RWPE1 (cell line): ENCODE measurements around the gene AKAP13.

Source experiments
- CTCF ChIA-PET: fragments of 350-600 bp; sonication (Branson Sonifier 250); formaldehyde crosslinking; extraction: SDS; loops from one replicate; lab custom pipeline; 2021; lab: Yijun Ruan, JAX
- POLR2A ChIA-PET: fragments of 400-600 bp; formaldehyde crosslinking; extraction: SDS; loops from one replicate; lab custom pipeline; 2020; ENCODE audit warnings: antibody characterized with exemption; ENCODE audit not compliant: low non-redundant PET; lab: Yijun Ruan, JAX
- DNase-seq: peaks from one replicate; pipeline ENCODE4 v3.0.0; 2012; ENCODE audit warnings: low spot score
- H3K27ac ChIP-seq: fragments of 450-650 bp; 2 replicates; pipeline ENCODE4 v1.5.1; 2017
- TF ChIP-seq, protein P1 (sequence below): fragments of 450-650 bp; conservative IDR thresholded peaks from 2 replicates; pipeline ENCODE4 v1.5.1; 2017; ENCODE audit warnings: low read depth, mild to moderate bottlenecking

AKAP13 gene

DNA sequence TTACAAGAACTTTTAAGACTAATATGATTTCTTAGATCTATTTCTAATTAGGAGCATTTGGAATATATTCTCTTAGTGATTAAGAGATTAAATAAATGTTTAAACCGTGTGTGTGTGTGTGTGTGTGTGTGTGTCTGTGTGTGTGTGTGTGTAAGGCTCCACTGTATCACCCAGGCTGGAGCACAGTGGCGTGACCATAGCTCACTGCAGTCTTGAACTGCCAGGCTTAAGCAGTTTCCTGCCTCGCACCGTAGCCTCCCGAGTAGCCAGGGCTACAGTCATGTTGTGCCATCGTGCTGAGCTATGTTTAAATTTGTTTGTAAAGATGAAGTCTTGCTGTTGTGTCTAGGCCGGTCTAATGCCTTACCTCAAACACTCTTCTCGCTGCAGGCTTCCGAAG, 305.0 kb downstream of the AKAP13 start:
- TF ChIP-seq, protein P1, sequence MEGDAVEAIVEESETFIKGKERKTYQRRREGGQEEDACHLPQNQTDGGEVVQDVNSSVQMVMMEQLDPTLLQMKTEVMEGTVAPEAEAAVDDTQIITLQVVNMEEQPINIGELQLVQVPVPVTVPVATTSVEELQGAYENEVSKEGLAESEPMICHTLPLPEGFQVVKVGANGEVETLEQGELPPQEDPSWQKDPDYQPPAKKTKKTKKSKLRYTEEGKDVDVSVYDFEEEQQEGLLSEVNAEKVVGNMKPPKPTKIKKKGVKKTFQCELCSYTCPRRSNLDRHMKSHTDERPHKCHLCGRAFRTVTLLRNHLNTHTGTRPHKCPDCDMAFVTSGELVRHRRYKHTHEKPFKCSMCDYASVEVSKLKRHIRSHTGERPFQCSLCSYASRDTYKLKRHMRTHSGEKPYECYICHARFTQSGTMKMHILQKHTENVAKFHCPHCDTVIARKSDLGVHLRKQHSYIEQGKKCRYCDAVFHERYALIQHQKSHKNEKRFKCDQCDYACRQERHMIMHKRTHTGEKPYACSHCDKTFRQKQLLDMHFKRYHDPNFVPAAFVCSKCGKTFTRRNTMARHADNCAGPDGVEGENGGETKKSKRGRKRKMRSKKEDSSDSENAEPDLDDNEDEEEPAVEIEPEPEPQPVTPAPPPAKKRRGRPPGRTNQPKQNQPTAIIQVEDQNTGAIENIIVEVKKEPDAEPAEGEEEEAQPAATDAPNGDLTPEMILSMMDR: no peak
- ChIA-PET CTCF (no interaction called here), POLR2A (no interaction called here)
- no peak overlapping the region for H3K27ac ChIP-seq
- no peak for DNase-seq

DNA sequence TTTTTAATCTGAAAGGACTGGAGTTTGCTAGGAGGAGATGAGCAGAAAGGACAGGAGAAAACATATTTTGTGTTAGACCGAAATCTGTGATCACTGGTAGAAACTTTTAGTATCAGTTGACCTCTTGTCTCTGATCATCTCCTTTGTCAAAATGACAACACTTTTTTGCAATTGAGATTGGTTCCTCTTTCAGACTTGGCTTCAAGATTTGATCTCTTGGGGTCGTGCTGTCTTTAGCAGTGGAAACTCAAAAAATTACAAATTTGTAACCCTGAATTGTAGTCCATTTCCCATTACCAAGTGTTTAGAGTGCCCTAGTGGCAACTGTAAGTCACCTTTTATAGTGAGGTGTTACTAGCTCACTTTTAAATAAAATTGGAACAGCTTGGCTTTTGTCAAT, 306.9 kb downstream of the AKAP13 start:
- no peak overlapping the region for H3K27ac ChIP-seq
- CTCF ChIA-PET: no interaction called here
- POLR2A ChIA-PET: interaction anchor here (0.6 kb wide), 1 partner anchor 50 kb away, joined by 4 read pairs; no protein-coding TSS in a partner anchor
- TF ChIP-seq, protein P1: no peak
- no peak for DNase-seq

DNA sequence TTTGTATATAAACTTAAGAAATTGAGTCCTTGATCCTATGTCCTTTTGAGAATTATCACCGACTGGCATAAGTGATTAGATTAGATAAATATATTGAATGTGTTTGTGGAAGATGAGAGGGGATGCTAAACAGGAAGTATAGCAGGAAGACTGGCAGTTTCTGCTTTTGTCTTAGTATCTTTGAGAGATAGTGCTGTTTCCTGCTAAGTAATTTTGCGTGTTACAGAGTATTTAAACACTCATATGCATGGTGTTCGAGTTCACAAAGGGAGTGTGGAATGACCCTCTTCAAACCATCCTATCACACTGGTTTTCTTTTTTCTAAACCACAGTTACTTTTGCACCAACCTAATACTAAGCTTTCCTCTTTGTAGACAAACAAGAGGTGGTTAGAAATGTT, 308.3 kb downstream of the AKAP13 start:
- POLR2A ChIA-PET: no interaction called here
- CTCF ChIA-PET: interaction anchor here (0.6 kb wide), 1 partner anchor 170 kb away, joined by 3 read pairs; no protein-coding TSS in a partner anchor
- no peak for DNase-seq
- TF ChIP-seq, protein P1: no peak
- H3K27ac ChIP-seq: no peak overlapping the region

DNA sequence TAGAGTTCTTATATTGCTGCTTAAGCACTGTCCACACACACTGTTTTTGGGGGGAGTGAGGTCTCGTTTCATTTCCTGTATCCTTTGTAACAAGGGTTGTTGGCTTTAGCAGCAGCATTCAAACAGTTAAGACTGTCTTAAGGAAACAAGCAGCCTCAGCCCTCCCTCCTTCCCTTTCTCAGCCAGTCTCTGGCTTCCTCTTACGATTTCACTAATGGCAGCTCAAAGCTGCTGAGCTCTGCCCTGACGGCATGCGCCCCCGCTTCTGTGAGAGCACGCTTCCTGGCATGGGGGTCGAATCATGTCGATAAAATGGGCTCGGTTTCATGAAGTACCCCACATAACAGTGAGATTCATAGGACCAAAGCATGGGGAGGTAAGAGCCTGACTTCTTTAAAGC, 309.3 kb downstream of the AKAP13 start:
- TF ChIP-seq, protein P1: no peak
- ChIA-PET CTCF (interaction anchor here (0.7 kb wide), 1 partner anchor 515 kb away, joined by 3 read pairs; no protein-coding TSS in a partner anchor), POLR2A (no interaction called here)
- no peak overlapping the region for H3K27ac ChIP-seq
- DNase-seq: no peak

DNA sequence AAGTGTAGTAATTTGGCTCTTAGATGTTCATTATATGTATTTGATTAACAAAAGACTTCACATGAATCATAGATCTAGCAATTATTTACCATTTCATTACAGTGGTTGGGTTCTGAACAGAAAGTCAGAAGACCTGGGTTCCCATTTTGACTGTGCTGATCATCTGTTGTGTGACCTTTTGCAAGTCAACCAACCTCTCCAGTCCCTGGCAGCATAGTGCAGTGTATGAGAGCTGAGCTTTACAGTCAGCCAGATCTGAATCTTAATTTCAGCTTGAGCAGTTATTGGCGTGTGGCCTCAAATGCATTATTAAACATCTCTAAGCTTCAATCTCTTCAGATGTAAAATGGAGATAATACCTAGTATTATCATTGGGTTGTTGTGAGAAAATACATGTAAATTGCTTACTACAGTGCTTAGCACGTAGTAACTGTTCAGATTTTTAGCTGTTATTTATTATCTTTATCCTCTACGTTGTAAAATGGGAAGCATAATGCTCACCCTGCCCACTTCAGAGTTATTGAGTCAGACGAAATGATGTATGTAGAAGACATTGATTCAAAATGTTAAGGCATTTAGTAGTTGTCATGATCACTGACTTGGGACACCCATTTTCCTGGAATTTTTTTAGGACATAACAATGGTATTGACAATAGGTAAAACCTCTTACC, 310.3 kb downstream of the AKAP13 start:
- DNase-seq: no peak
- TF ChIP-seq, protein P1: no peak
- POLR2A ChIA-PET: no interaction called here
- H3K27ac ChIP-seq: no peak overlapping the region
- CTCF ChIA-PET: no interaction called here

DNA sequence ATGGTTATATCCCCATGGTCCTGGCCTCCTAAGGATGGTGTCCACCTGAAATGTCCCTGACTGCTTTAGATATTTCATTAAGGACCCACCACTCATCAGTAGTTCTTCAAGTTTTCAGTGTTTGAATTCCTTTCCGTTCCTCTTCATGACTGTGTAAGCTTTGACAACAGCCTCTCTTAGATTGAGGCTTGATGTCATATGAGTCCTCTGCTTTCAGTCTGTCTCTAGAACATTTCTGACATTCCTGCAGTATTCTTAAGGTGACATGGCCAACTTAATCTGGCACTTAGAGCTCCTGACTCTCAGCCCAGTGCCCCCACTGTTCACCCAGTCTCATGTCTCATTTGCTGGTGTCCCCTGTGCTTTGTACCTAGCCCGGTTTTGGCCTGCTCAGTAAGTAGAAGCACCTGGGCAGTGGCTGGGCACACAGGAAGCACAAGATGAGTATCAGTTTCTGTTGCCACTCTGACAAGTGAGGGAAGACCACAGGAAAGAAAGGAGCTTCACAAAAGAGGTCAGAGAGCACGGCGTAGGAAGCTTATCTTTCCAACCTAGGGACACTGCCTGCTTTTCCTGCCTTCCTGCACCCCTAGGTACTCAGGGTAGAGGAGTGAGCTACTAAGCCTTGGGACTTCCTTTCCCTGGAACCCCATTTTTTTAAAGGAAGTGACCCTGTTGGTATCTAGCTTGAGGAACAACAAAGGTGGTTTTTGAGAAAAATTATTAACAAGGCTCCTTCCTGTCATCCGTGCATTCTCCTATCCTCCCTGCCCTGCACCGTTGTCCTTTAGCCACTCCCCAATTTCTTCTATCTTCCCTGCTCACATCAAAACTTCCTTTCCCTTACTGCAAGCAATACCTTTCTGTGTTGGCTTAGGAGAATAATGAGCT, 311.2 kb downstream of the AKAP13 start:
- POLR2A ChIA-PET: no interaction called here
- CTCF ChIA-PET: interaction anchor here (0.5 to 0.7 kb wide), 3 partner anchors 11 to 124 kb away, joined by 3 to 5 read pairs (median 3); no protein-coding TSS in a partner anchor
- TF ChIP-seq, protein P1: no peak
- DNase-seq: no peak
- H3K27ac ChIP-seq: no peak overlapping the region
